PC-9 (cell line): ENCODE data around the gene GARNL3. TPM values are rescaled to one million over a fixed set of nuclear protein-coding genes. Genes with fewer than 3 reads are reported as not detected.

Experiments used
- BruUV-seq: library from RNA; stranded (reverse); fragments of 400-500 nt; replicated peaks from 2 replicates; lab custom pipeline; 2021; lab: Mats Ljungman, UMichigan
- CTCF ChIA-PET: fragments of 300-600 bp; sonication (Branson Sonifier 250); formaldehyde crosslinking; loops from one replicate; lab custom pipeline; 2022; ENCODE audit warnings: antibody characterized with exemption; lab: Charles Lee
- POLR2A ChIA-PET: fragments of 300-600 bp; sonication (Branson Sonifier 250); formaldehyde crosslinking; loops from one replicate; lab custom pipeline; 2022; ENCODE audit warnings: antibody characterized with exemption; ENCODE audit not compliant: unreplicated experiment; lab: Charles Lee
- DNase-seq, 2 experiments: peaks; one replicate each; pipeline versions ENCODE4 v3.0.0 to v3.0.0-alpha.2; 2015 to 2022; ENCODE audit warnings: mixed read lengths in 1 of 2
- H2AFZ ChIP-seq: fragments of 200-600 bp; sonication (generic); 2 replicates; pipeline ENCODE4 v1.8.1; 2017; ENCODE audit warnings: antibody characterized with exemption
- H3F3A ChIP-seq: fragments of 200-600 bp; sonication (generic); 2 replicates; pipeline ENCODE4 v1.8.1; 2017; ENCODE audit warnings: antibody characterized with exemption, mild to moderate bottlenecking, low read depth; ENCODE audit not compliant: insufficient read depth
- H3K27ac ChIP-seq: fragments of 200-600 bp; sonication (generic); 2 replicates; pipeline ENCODE4 v1.6.1; 2016; ENCODE audit warnings: mixed run types
- H3K27me3 ChIP-seq: fragments of 200-600 bp; sonication (generic); 2 replicates; pipeline ENCODE4 v1.6.1; 2016; ENCODE audit warnings: low read depth, mixed run types; ENCODE audit not compliant: insufficient read depth
- H3K36me3 ChIP-seq: fragments of 200-600 bp; sonication (generic); 2 replicates; pipeline ENCODE4 v1.6.1; 2016; ENCODE audit warnings: low read depth, mixed run types
- H3K4me1 ChIP-seq: fragments of 200-600 bp; sonication (generic); replicated peaks from 2 replicates; pipeline ENCODE4 v1.6.1; 2016; ENCODE audit warnings: mixed run types; ENCODE audit not compliant: insufficient read depth
- H3K4me2 ChIP-seq: fragments of 200-600 bp; sonication (generic); 2 replicates; pipeline ENCODE4 v1.6.1; 2017; ENCODE audit warnings: mixed run types
- H3K4me3 ChIP-seq: fragments of 200-600 bp; sonication (generic); 2 replicates; pipeline ENCODE4 v1.6.1; 2016; ENCODE audit warnings: mixed run types
- H3K79me2 ChIP-seq: fragments of 200-600 bp; sonication (generic); 2 replicates; pipeline ENCODE4 v1.6.1; 2017; ENCODE audit warnings: low read depth, mixed run types
- H3K9me2 ChIP-seq: fragments of 200-600 bp; sonication (generic); 2 replicates; pipeline ENCODE4 v1.8.1; 2017; ENCODE audit warnings: mild to moderate bottlenecking; ENCODE audit not compliant: insufficient read depth
- H3K9me3 ChIP-seq: fragments of 200-600 bp; sonication (generic); 2 replicates; pipeline ENCODE4 v1.8.1; 2016; ENCODE audit warnings: low read depth; ENCODE audit not compliant: insufficient read depth
- H4K20me1 ChIP-seq: fragments of 200-600 bp; sonication (generic); 2 replicates; pipeline ENCODE4 v1.8.1; 2017; ENCODE audit not compliant: insufficient read depth
- EZH2 ChIP-seq: fragments of 200-600 bp; sonication (generic); IDR thresholded peaks from 2 replicates; pipeline ENCODE4 v1.8.0; 2017; ENCODE audit warnings: antibody characterized with exemption, low read depth
- intact Hi-C: fragments of 100-400 bp; cut with micrococcal nuclease; formaldehyde crosslinking; loops from one replicate; pipeline ENCODE4 v1.10.0; 2022; ENCODE audit not compliant: unreplicated experiment
- total RNA-seq: library from RNA; stranded (reverse); gene quantifications from 2 replicates; pipeline ENCODE4 v1.2.3, GENCODE V29; 2021
- TF ChIP-seq, protein P1 (sequence below): fragments of 200-600 bp; sonication (generic); conservative IDR thresholded peaks from 2 replicates; pipeline ENCODE4 v1.6.1; 2017; ENCODE audit warnings: mixed run types, antibody characterized with exemption, mild to moderate bottlenecking, moderate library complexity

The GARNL3 gene
- total RNA-seq, 1 experiment from 2014 or later = 10.8 TPM

DNA sequence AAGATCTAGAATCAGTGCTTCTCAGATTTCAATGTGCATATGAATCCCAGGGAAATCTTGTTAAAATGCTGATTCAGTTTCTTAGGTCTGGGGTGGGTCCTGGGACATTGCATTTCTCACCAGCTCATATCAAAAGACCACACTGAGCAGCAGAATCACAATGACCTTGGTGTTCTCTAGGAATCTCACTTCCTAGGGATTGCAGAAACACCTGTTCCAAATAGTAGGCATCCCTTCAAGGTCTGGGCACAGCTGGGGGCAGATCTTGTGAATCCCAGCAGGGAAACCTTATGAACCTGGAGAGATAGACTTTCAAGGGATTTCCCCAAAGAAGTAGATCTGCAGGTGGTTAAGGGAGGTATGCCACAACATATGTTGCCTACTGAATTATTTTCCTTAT, 8.9 kb upstream of the GARNL3 start:
- H4K20me1 ChIP-seq = no peaks in the 10 kb centered on the region
- H3K79me2 ChIP-seq = no peaks in the 10 kb centered on the region
- no peaks in the 10 kb centered on the region for H3K4me1 ChIP-seq
- H3K4me3 ChIP-seq = no peak overlapping the region
- intact Hi-C loops = no loop called here
- ChIA-PET CTCF (no interaction called here), POLR2A (no interaction called here)
- DNase-seq = no peak
- H3K27ac ChIP-seq = no peak overlapping the region
- no TSS peak for BruUV-seq
- no peak overlapping the region for H2AFZ ChIP-seq
- H3K36me3 ChIP-seq = no peaks in the 10 kb centered on the region
- no peaks in the 10 kb centered on the region for H3K9me2 ChIP-seq
- no peaks in the 10 kb centered on the region for H3K9me3 ChIP-seq
- TF ChIP-seq, protein P1, sequence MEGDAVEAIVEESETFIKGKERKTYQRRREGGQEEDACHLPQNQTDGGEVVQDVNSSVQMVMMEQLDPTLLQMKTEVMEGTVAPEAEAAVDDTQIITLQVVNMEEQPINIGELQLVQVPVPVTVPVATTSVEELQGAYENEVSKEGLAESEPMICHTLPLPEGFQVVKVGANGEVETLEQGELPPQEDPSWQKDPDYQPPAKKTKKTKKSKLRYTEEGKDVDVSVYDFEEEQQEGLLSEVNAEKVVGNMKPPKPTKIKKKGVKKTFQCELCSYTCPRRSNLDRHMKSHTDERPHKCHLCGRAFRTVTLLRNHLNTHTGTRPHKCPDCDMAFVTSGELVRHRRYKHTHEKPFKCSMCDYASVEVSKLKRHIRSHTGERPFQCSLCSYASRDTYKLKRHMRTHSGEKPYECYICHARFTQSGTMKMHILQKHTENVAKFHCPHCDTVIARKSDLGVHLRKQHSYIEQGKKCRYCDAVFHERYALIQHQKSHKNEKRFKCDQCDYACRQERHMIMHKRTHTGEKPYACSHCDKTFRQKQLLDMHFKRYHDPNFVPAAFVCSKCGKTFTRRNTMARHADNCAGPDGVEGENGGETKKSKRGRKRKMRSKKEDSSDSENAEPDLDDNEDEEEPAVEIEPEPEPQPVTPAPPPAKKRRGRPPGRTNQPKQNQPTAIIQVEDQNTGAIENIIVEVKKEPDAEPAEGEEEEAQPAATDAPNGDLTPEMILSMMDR = no peak
- no peak for TF ChIP-seq EZH2
- H3F3A ChIP-seq = no peaks in the 10 kb centered on the region
- no peak overlapping the region for H3K4me2 ChIP-seq
- H3K27me3 ChIP-seq = no peaks in the 10 kb centered on the region

DNA sequence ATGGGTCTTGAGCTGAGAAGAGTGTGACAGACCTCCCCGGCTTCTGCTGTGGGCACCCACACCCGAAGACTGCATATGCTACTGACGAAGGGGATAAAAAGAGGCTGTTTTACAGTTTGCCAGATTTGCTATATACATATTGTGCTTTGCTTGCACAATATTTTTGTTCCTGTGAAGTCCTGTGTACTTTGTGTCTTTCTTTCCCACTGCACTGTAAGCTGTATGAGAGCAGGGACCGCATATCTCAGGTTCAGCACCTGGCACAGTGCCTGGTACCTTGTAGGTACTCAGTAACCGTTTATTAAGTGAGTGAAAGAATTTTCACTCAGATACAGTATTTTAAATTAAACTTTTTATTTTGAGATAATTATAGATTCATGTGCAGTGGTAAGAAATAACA, 8.2 kb upstream of the GARNL3 start:
- Histone ChIP-seq H3K27me3 (no peaks in the 10 kb centered on the region), H3K4me1 (no peaks in the 10 kb centered on the region), H3K36me3 (no peaks in the 10 kb centered on the region), H2AFZ (no peak overlapping the region), H4K20me1 (no peaks in the 10 kb centered on the region), H3K9me3 (no peaks in the 10 kb centered on the region), H3K79me2 (no peaks in the 10 kb centered on the region), H3F3A (no peaks in the 10 kb centered on the region), H3K4me2 (no peak overlapping the region), H3K9me2 (no peaks in the 10 kb centered on the region), H3K27ac (no peak overlapping the region), H3K4me3 (no peak overlapping the region)
- BruUV-seq = no TSS peak
- POLR2A ChIA-PET = no interaction called here
- CTCF ChIA-PET = no interaction called here
- no peak for DNase-seq
- no peak for TF ChIP-seq EZH2
- TF ChIP-seq, protein P1 = no peak
- intact Hi-C loops = no loop called here

DNA sequence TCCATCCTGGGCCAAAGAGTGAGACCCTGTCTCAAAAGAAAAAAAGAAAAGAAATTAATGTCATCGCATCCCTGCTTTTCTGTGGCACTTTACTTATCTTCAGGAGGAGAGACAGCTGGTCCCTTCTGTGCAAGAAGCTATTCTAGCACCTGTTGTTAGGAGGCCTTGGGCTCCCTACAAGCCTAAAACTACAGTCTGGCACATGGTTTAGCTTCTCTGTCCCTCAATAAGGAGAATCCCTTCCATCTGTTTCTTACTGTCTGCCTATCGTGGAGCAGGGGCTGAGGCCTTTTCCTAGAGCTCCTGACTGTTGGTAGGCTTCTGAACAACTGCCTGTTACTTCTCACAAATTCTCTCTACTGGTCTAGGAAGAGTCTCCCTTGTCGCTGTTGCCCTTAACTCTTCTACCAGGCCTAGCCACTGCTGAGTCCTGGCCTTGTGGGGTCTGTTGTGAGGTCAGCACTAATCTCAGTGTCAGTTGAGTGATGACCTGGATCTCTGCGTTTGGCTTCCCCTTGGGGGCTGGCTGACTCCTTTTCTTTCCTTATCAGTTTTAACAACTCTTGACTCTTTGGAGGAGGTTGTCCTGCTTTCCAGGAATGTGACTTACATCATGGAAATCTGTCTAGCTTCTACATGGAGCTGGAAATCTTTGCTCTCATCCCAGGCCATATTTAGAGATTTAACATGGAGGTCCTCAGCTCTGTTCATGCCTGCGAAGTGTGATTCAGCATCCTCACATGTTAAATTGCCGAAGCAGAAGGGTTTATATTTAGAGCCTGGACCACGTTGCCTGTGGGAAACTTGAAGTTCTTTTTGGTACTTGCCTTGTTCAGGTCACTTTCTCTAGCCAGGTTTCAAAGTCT, 5.7 kb upstream of the GARNL3 start:
- no peak for DNase-seq
- CTCF ChIA-PET = interaction anchor here (0.7 kb wide), 1 partner anchor 54 kb away, joined by 3 read pairs; no protein-coding TSS in a partner anchor
- TF ChIP-seq, protein P1 = no peak
- no peak for TF ChIP-seq EZH2
- H3K36me3 ChIP-seq = no peaks in the 10 kb centered on the region
- no peaks in the 10 kb centered on the region; the same call in 1 of the 2 replicates for H3K9me2 ChIP-seq
- no peaks in the 10 kb centered on the region for H4K20me1 ChIP-seq
- no peak overlapping the region for H3K27ac ChIP-seq
- no peaks in the 10 kb centered on the region for H3K9me3 ChIP-seq
- no peaks in the 10 kb centered on the region for H3K4me1 ChIP-seq
- H3K4me3 ChIP-seq = no peak overlapping the region
- H3K79me2 ChIP-seq = no peaks in the 10 kb centered on the region
- no TSS peak for BruUV-seq
- no peak overlapping the region for H2AFZ ChIP-seq
- no peak overlapping the region for H3K4me2 ChIP-seq
- intact Hi-C loops = no loop called here
- POLR2A ChIA-PET = no interaction called here
- H3F3A ChIP-seq = no peaks in the 10 kb centered on the region
- no peaks in the 10 kb centered on the region for H3K27me3 ChIP-seq
